Body of pancreas (tissue), 4 donors: ENCODE results near the gene TXNDC11. TPM values are rescaled to one million over a fixed set of nuclear protein-coding genes. Genes with fewer than 3 reads are reported as not detected.

Experiments
- ATAC-seq: fragments of 150-250 bp; one replicate; pipeline ENCODE4 v1.9.1; 2016
- DNase-seq, 4 donors: peaks; one replicate each; pipeline ENCODE4 v3.0.0-alpha.2; 2019
- H3K27ac ChIP-seq, 4 donors: fragments of 200-600 bp; sonication (generic); 1 replicate in 3 of 4; 2 replicates in 1 of 4; pipeline versions ENCODE4 v1.5.1 to v1.6.1; 2016 to 2019; ENCODE audit warnings: mild to moderate bottlenecking in 1 of 4, mixed read lengths in 1 of 4, moderate library complexity in 1 of 4
- H3K27me3 ChIP-seq, 2 donors: fragments of 200-600 bp; sonication (generic); one replicate each; pipeline ENCODE4 v1.6.0; 2016; ENCODE audit warnings: mild to moderate bottlenecking in 1 of 2
- H3K36me3 ChIP-seq, 2 donors: fragments of 200-600 bp; sonication (generic); replicated peaks in 1 of 2; 2 replicates each; pipeline ENCODE4 v1.5.1; 2016; ENCODE audit warnings: low read depth in 2 of 2; ENCODE audit not compliant: insufficient read depth in 1 of 2
- H3K4me1 ChIP-seq: fragments of 200-600 bp; sonication (generic); one replicate; pipeline ENCODE4 v1.6.0; 2016
- H3K4me3 ChIP-seq, 2 donors: fragments of 200-600 bp; sonication (generic); 1 replicate in 1 of 2; 2 replicates in 1 of 2; pipeline ENCODE4 v1.5.1; 2016 to 2019
- H3K9me3 ChIP-seq, 3 donors: fragments of 200-600 bp; sonication (generic); 1 replicate in 2 of 3; 2 replicates in 1 of 3; pipeline ENCODE4 v1.5.1; 2016
- CTCF ChIP-seq, 7 experiments: fragments of 450-650 bp in 4 of 7; fragments of 200-600 bp in 3 of 7; sonication (generic) in 3 of 7; IDR thresholded peaks; one replicate each; pipeline ENCODE4 v1.5.1; 2016 to 2019; ENCODE audit warnings: antibody characterized with exemption in 7 of 7
- POLR2A ChIP-seq, 3 donors: fragments of 450-650 bp; IDR thresholded peaks; one replicate each; pipeline ENCODE4 v1.6.1; 2016; ENCODE audit warnings: antibody characterized with exemption in 3 of 3, mild to moderate bottlenecking in 2 of 3
- WGBS, 2 donors: methylation state at CpG; one replicate each; pipeline ENCODE4 v1.1.5; 2017; 5-methylcytosine and 5-hydroxymethylcytosine counted together
- intact Hi-C: fragments of 100-400 bp; cut with DNase I; formaldehyde crosslinking; loops from one replicate; pipeline ENCODE4 v1.15.1; 2023
- total RNA-seq, 2 donors: library from RNA; depleted of rRNA; stranded (reverse); fragments of >200 nt; gene quantifications; one replicate each; pipeline ENCODE4 v1.1.0, GENCODE V29; 2016

The TXNDC11 gene
- total RNA-seq, 2 donors from 2014 or later = 38.4 to 90.3 TPM

GRCh38 chr16:11784038-11784369 lies 41.3 kb upstream of the TXNDC11 start:
- peaks cover 50% of the 10 kb centered on the region for H3K4me1 ChIP-seq
- peak overlapping the region; percentile 83 to 89 (median 86) for H3K27ac ChIP-seq
- no peaks in the 10 kb centered on the region for H3K27me3 ChIP-seq
- intact Hi-C loops = loop anchor here (10.0 kb wide), 1 partner anchor 61 kb away; no protein-coding TSS in a partner anchor
- H3K36me3 ChIP-seq = no peaks in the 10 kb centered on the region
- no peak overlapping the region for H3K4me3 ChIP-seq
- TF ChIP-seq CTCF (IDR thresholded peaks at IDR 0.05) = no peak
- no peak for DNase-seq
- no peaks in the 10 kb centered on the region for H3K9me3 ChIP-seq
- no peak for ATAC-seq

- Histone ChIP-seq H3K27ac (peak overlapping the region; percentile 83 to 89 (median 86)), H3K36me3 (no peaks in the 10 kb centered on the region), H3K4me1 (peaks cover 50% of the 10 kb centered on the region), H3K9me3 (no peaks in the 10 kb centered on the region), H3K4me3 (no peak overlapping the region), H3K27me3 (no peaks in the 10 kb centered on the region)
- peak; percentile 61 for ATAC-seq
- intact Hi-C loops = loop anchor here (10.0 kb wide), 1 partner anchor 61 kb away; no protein-coding TSS in a partner anchor
- WGBS, 2 donors = 13 to 17% methylated on average over 5 of the region's 5 CpGs
- no peak for TF ChIP-seq CTCF (IDR thresholded peaks at IDR 0.05)
- TF ChIP-seq POLR2A (IDR thresholded peaks at IDR 0.05) = no peak
- DNase-seq = no peak
These were observed 40.8 kb upstream of the TXNDC11 start for GRCh38 chr16:11783319-11784037.

- TF ChIP-seq CTCF (IDR thresholded peaks at IDR 0.05) (no peak), POLR2A (IDR thresholded peaks at IDR 0.05) (no peak)
- Histone ChIP-seq H3K4me3 (no peak overlapping the region), H3K27me3 (no peaks in the 10 kb centered on the region), H3K27ac (peak overlapping the region; percentile 17 to 89 (median 86)), H3K9me3 (no peaks in the 10 kb centered on the region), H3K36me3 (peaks cover 0 to 5% of the 10 kb centered on the region in 2 donors), H3K4me1 (peaks cover 47% of the 10 kb centered on the region)
- ATAC-seq (no peak), DNase-seq (no peak)
- 63 to 68% methylated on average over 5 of the region's 5 CpGs for WGBS, 2 donors
- intact Hi-C loops = loop anchor here (10.0 kb wide), 1 partner anchor 63 kb away; no protein-coding TSS in a partner anchor
These were observed 39.1 kb upstream of the TXNDC11 start for GRCh38 chr16:11781773-11782172.

GRCh38 chr16:11780991-11781680 lies 38.5 kb upstream of the TXNDC11 start:
- Histone ChIP-seq H3K27ac (peak overlapping the region in 2 of 4 donors; percentile 88 to 89), H3K36me3 (peaks cover 0 to 9% of the 10 kb centered on the region in 2 donors), H3K27me3 (no peaks in the 10 kb centered on the region), H3K4me1 (peaks cover 41% of the 10 kb centered on the region), H3K4me3 (no peak overlapping the region), H3K9me3 (no peaks in the 10 kb centered on the region)
- intact Hi-C loops = loop anchor here (10.0 kb wide), 1 partner anchor 64 kb away; no protein-coding TSS in a partner anchor
- WGBS, 2 donors = 78 to 92% methylated on average over 4 of the region's 4 CpGs
- TF ChIP-seq POLR2A (IDR thresholded peaks at IDR 0.05) = no peak
- no peak for TF ChIP-seq CTCF (IDR thresholded peaks at IDR 0.05)
- DNase-seq (no peak), ATAC-seq (no peak)
